Heart left ventricle (tissue), 13 donors: ENCODE results near the gene AKT2.

Experiments used
- POLR2A ChIP-seq, 2 donors: fragments of 450-650 bp; IDR thresholded peaks; one replicate each; pipeline ENCODE4 v1.6.1; 2017; ENCODE audit warnings: antibody characterized with exemption in 2 of 2, mild to moderate bottlenecking in 2 of 2, moderate library complexity in 2 of 2
- TF ChIP-seq, protein P1 (sequence below), 12 donors: fragments of 200-600 bp; sonication (generic) in 4 of 12; IDR thresholded peaks; one replicate each; pipeline versions ENCODE4 v1.5.0 to v1.8.0; 2018 to 2022; ENCODE audit warnings: antibody characterized with exemption in 12 of 12, mild to moderate bottlenecking in 5 of 12
- donor health status: ischemic (EF 13 %, LVEDD 7.1; RV severe dilation, severe dysfunction).
- donor health status: DM: no; HTN: yes; CAD: no.
- donor health status: DM: no; HTN: no; CAD: no.
- donor health status: ischemic (EF 25% LVEDD 6.9; RV normal size, moderate dysfunction).
- donor health status: ischemic (EF 25% LVEDD 5.7; RV mildly dilated, moderate dysfunction).
- donor health status: ischemic (EF 35%, LVEDD 5.7; RV mildly dilated, moderate dysfunction).
- donor health status: nonischemic (EF 11% LVEDD 7.7; RV severe dilation, severe dysfunction).
- donor health status: DM: yes; HTN: yes; CAD: no.
- donor health status: PGD.
- donor health status: ischemic (EF 29% LVEDD 5.4; RV normal size, mild dysfunction).
- donor health status: nonischemic (EF 23%, LVEDD 6.1; RV moderate dilation, normal function).

DNA sequence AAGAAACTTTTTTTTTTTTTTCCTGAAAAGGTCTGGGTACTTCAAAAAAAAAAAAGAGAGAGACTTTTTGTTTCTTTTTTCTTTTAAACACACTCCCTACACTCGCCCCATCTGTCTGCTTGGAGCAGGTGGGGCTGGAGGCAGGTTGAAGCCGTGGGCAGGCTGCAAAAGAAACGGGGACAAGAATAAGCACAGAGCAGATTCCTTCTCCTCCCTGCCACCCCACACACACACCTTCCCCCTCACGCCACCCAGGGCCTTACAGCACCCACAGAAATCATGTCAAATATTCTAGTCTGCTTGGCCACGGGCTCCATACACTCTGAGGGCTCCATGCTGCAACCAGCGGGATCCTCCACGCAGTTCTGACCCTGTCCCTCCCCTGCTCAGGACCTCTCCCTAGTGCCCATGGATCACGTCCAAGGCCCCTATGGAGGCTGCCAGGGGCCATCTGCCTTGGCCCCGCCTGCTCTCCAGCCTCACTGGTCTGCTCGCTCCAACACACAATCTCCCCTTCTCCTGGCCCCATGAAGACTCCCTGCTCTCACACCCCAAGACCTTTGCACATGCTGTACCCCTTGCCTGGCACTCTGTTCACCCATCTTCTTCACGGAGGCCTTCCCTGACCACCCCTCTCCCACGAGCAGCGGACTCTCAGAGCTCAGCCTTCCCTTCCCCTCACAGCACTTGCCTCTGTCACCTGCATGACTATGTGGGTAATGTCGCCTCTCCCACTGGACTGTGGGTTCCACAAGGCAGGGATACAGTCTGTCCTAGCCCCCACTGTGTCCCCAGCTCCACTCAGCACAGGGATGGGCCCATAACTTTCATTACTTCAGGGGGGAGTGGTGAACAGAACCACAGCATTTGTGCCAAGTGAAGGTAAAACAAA, 11.4 kb downstream of the AKT2 start:
- TF ChIP-seq POLR2A (IDR thresholded peaks at IDR 0.05), result no peak
- TF ChIP-seq, protein P1, sequence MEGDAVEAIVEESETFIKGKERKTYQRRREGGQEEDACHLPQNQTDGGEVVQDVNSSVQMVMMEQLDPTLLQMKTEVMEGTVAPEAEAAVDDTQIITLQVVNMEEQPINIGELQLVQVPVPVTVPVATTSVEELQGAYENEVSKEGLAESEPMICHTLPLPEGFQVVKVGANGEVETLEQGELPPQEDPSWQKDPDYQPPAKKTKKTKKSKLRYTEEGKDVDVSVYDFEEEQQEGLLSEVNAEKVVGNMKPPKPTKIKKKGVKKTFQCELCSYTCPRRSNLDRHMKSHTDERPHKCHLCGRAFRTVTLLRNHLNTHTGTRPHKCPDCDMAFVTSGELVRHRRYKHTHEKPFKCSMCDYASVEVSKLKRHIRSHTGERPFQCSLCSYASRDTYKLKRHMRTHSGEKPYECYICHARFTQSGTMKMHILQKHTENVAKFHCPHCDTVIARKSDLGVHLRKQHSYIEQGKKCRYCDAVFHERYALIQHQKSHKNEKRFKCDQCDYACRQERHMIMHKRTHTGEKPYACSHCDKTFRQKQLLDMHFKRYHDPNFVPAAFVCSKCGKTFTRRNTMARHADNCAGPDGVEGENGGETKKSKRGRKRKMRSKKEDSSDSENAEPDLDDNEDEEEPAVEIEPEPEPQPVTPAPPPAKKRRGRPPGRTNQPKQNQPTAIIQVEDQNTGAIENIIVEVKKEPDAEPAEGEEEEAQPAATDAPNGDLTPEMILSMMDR (IDR thresholded peaks at IDR 0.05), result no peak
